Right renal pelvis (tissue), 4 donors: ENCODE measurements around the gene ACOT13. TPM values are rescaled to one million over a fixed set of nuclear protein-coding genes. Genes with fewer than 3 reads are reported as not detected.

Source experiments
- polyA plus RNA-seq, 4 donors: library from polyadenylated mRNA; unstranded; fragments of 120-200 nt; gene quantifications; one replicate each; pipeline ENCODE4 v1.2.1, GENCODE V29; 2013; ENCODE audit not compliant: insufficient read length in 4 of 4

The ACOT13 gene
- polyA plus RNA-seq, 4 donors: 36.5 to 45.0 (median 43.0) TPM

Other genes with a start within 250 kb of the ACOT13 start
- 1 to 10 TPM; 2.6 to 3.3 (median 3.0) TPM for gene GPLD1, start 177.5 kb upstream of the ACOT13 start, polyA plus RNA-seq
- gene ALDH5A1, start 172.1 kb upstream of the ACOT13 start, polyA plus RNA-seq: 10 to 100 TPM; 28.9 to 32.8 (median 31.3) TPM
- gene KIAA0319, start 20.9 kb upstream of the ACOT13 start, polyA plus RNA-seq: under 1 TPM; 0.25 to 0.39 (median 0.33) TPM
- gene TDP2, start 178 bp upstream of the ACOT13 start, polyA plus RNA-seq: 10 to 100 TPM; 61.1 to 72.4 (median 67.9) TPM
- gene C6orf62, start 52.1 kb downstream of the ACOT13 start, polyA plus RNA-seq: 100 to 1,000 TPM; 125 to 155 (median 140) TPM
- gene GMNN, start 107.9 kb downstream of the ACOT13 start, polyA plus RNA-seq: 10 to 100 TPM; 56.6 to 62.3 (median 58.9) TPM
- gene ARMH2, start 131.8 kb downstream of the ACOT13 start, polyA plus RNA-seq: under 1 TPM in 1 of 4 donors, not detected in 3; 0.09 TPM